Measurements from ENCODE around the gene ARHGEF5.
"Not testable (repeated sequence)": the region's sequence is repeated elsewhere in the genome, so short reads cannot be mapped to it uniquely, and the experiment has no call there.

The ARHGEF5 gene

GRCh38 chr7:144410441-144410840 lies 55.2 kb downstream of the ARHGEF5 start:
- DNase-seq (ENCODE audit: low read depth, low spot score), result no peak
- H3K4me3 ChIP-seq (ENCODE audit: low read length), result no peak overlapping the region

DNA sequence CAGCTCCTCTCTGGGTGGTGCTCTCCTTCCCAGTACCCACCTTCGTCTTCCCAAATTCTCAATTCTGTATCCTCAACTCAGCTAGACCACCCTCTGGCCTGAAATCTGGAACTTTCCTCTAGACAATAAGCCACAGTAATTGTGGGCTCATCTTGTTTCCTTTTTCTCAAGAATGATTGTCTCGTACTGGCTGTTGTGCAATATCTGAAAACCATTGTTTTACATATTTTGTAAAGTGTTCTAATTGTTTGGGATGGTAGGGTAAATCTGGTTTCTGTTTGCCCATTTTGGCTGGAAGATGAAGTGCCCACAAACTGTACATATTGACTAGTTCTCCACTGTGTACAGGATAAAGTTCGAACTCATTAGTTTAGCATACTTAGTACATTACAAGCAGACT lies 59.6 kb downstream of the ARHGEF5 start:
- no peak overlapping the region for H3K4me3 ChIP-seq (ENCODE audit: low read length)
- DNase-seq (ENCODE audit: low read depth, low spot score), result no peak

DNA sequence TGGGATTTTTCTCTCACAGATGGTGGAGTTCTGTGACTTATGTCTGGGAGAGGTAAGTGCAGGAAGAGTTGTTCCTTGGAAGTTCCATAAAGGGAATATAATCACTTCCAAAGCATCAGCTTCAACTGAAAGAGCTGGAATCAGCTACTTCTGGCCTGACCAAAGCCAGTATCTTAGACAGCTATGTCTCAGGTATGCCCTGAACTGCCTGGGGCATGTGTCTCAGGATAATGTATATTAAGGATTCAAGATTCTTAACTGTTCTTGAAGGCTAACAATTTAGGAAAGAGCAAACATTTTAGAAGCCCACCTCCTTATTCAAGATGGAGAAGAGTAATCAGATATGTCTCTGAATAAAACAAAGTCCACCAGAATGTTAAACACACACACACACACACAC lies 60.7 kb downstream of the ARHGEF5 start:
- H3K4me3 ChIP-seq (ENCODE audit: low read length), result no peak overlapping the region

DNA sequence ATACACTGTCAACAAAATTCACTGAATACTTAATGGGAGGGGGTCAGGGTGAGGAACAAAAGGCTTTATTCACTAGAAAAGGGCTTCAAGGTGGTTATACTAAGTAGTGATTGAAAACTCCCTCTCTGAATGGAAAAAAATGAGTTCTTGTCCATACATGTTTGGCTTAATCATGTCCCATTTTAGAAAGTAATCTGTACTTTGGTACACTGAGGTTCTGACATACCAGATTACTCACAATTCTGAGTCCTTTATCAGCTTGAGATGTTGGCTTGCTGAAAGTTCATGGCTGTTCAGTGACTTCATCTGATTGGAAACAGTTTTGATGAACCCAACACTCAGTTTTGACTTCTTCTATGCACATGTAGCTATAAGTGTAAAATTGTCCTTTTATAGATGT lies 61.1 kb downstream of the ARHGEF5 start:
- no peak overlapping the region for H3K4me3 ChIP-seq (ENCODE audit: low read length)
- DNase-seq (ENCODE audit: low read depth, low spot score), result no peak

More for the DNA sequence above, 60.7 kb downstream of the ARHGEF5 start:
- DNase-seq (ENCODE audit: low read depth, low spot score), result no peak

DNA sequence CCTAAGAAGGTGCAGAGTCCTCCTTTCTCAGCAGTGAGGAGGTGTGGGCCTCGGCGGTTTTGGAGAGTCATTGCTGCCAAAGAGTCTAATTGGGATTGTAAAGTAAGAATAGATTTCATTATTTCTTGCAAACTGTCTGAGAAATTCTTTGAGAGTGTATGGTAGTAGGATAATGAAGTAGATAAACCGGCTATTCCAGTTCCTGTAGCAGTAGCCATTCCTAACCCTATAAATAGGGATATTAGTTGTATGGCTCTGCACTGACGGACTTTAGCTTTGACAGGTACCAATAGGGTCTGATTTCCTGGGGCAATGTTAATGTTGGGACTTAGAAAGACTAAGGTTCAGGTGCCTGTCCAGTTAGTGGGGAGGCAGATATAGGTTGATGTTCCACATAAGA lies 63.7 kb downstream of the ARHGEF5 start:
- H3K4me3 ChIP-seq (ENCODE audit: low read length); DNase-seq (ENCODE audit: low read depth, low spot score): not testable (repeated sequence)

DNA sequence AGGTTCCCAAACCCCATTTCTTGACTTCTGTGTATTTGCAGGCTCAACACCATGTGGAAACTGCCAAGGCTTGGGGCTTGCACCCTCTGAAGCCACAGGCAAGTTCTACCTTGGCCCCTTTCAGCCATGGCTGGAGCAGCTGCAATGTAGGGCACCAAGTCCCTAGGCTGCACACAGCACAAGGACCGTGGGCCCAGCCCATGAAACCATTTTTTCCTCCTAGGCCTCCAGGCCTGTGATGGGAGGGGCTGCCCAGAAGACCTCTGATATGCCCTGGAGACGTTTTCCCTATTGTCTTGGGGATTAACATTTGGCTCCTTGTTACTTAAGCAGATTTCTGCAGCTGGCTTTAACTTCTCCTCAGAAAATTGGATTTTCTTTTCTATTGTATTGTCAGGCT lies 72.3 kb downstream of the ARHGEF5 start:
- DNase-seq (ENCODE audit: low read depth, low spot score); H3K4me3 ChIP-seq (ENCODE audit: low read length): not testable (repeated sequence)

DNA sequence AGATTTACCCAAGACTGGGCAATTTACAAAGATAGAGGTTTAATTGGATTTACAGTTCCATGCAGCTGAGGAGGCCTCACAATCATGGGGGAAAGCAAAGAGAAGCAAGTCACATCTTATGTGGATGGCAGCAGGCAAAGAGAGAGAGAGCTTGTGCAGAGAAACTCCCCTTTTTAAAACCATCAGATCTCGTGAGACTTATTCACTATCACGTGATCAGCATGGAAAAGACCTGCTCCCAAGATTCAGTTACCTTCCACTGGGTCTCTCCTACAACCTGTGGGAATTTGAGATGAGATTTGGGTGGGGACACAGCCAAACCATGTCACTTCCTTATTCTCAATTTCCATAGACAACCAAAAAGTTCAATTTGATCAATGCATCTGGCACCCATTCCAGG lies 73.2 kb downstream of the ARHGEF5 start:
- DNase-seq (ENCODE audit: low read depth, low spot score), result no peak
- no peak overlapping the region for H3K4me3 ChIP-seq (ENCODE audit: low read length)

Data from Jurkat, Clone E6-1 (cell line).